NCI-H510A (cell line): Measurements from ENCODE around the gene LRRC57.

Experiments used
- DNase-seq: peaks from one replicate; lab custom pipeline; 2025; lab: John Stamatoyannopoulos, UW

Gene LRRC57

GRCh38 chr15:42490671-42491538 lies 57.7 kb downstream of the LRRC57 start, which contains the start of gene ZNF106:
TSS of gene ZNF106 (minus strand) at chr15:42491141. CDS start at chr15:42472289, 18,852 bp downstream.
- DNase-seq = peak; percentile 56

GRCh38 chr15:42490291-42490670 lies 58.3 kb downstream of the LRRC57 start:
- no peak for DNase-seq
